SJCRH30 (cell line): ENCODE results near the gene GSAP. TPM values are rescaled to one million over a fixed set of nuclear protein-coding genes. Genes with fewer than 3 reads are reported as not detected.

Experiments
- DNase-seq, 2 experiments: peaks; one replicate each; pipeline ENCODE4 v3.0.0-alpha.2; 2015 to 2020
- H3K27ac ChIP-seq: fragments of 250-450 bp; sonication (Bioruptor Pico); 2 replicates; pipeline ENCODE4 v1.5.1; 2020; ENCODE audit warnings: mild to moderate bottlenecking, moderate library complexity
- H3K27me3 ChIP-seq: fragments of 250-450 bp; sonication (Bioruptor Pico); 2 replicates; pipeline ENCODE4 v1.5.1; 2020; ENCODE audit warnings: mild to moderate bottlenecking, moderate library complexity
- H3K36me3 ChIP-seq: fragments of 250-450 bp; sonication (Bioruptor Pico); 2 replicates; pipeline ENCODE4 v1.5.1; 2020; ENCODE audit warnings: mild to moderate bottlenecking, moderate library complexity
- H3K4me1 ChIP-seq: fragments of 250-450 bp; sonication (Bioruptor Pico); 2 replicates; pipeline ENCODE4 v1.5.1; 2020; ENCODE audit warnings: mild to moderate bottlenecking, moderate library complexity
- H3K4me3 ChIP-seq: fragments of 250-450 bp; sonication (Bioruptor Pico); 2 replicates; pipeline ENCODE4 v1.5.1; 2020; ENCODE audit warnings: mild to moderate bottlenecking, moderate library complexity
- H3K9me3 ChIP-seq: fragments of 250-450 bp; sonication (Bioruptor Pico); replicated peaks from 2 replicates; pipeline ENCODE4 v1.5.1; 2020; ENCODE audit warnings: mild to moderate bottlenecking, moderate library complexity
- total RNA-seq: library from RNA; depleted of rRNA; stranded (reverse); fragments of >200 nt; shearing (Covaris generic); gene quantifications from 2 replicates; pipeline ENCODE4 v1.2.3, GENCODE V29; 2014

Gene GSAP
- total RNA-seq, 1 experiment from 2014 or later: not detected

- Histone ChIP-seq H3K36me3 (no peaks in the 10 kb centered on the region), H3K27ac (no peak overlapping the region), H3K27me3 (no peaks in the 10 kb centered on the region), H3K4me3 (no peak overlapping the region), H3K4me1 (no peaks in the 10 kb centered on the region; the same call in 1 of the 2 replicates), H3K9me3 (no peaks in the 10 kb centered on the region)
- DNase-seq: no peak
These were observed 7.0 kb downstream of the GSAP start for GRCh38 chr7:77409005-77409738.

- no peaks in the 10 kb centered on the region for H3K9me3 ChIP-seq
- no peak for DNase-seq
- no peaks in the 10 kb centered on the region; the same call in 1 of the 2 replicates for H3K4me1 ChIP-seq
- H3K4me3 ChIP-seq: no peak overlapping the region
- H3K27ac ChIP-seq: no peak overlapping the region
- no peaks in the 10 kb centered on the region for H3K27me3 ChIP-seq
- no peaks in the 10 kb centered on the region for H3K36me3 ChIP-seq
These were observed 8.2 kb downstream of the GSAP start for GRCh38 chr7:77407906-77408305.

- Histone ChIP-seq H3K4me3 (no peak overlapping the region), H3K27ac (no peak overlapping the region), H3K9me3 (no peaks in the 10 kb centered on the region), H3K36me3 (no peaks in the 10 kb centered on the region), H3K4me1 (no peaks in the 10 kb centered on the region; the same call in 1 of the 2 replicates), H3K27me3 (no peaks in the 10 kb centered on the region)
- no peak for DNase-seq
These were observed 9.7 kb downstream of the GSAP start for GRCh38 chr7:77406421-77406820.

- DNase-seq: no peak
- H3K27ac ChIP-seq: no peak overlapping the region
- H3K36me3 ChIP-seq: no peaks in the 10 kb centered on the region
- no peaks in the 10 kb centered on the region; the same call in 1 of the 2 replicates for H3K4me1 ChIP-seq
- H3K4me3 ChIP-seq: no peak overlapping the region
- no peaks in the 10 kb centered on the region for H3K27me3 ChIP-seq
- H3K9me3 ChIP-seq: no peaks in the 10 kb centered on the region
These were observed 11.5 kb downstream of the GSAP start for GRCh38 chr7:77404641-77405040.

GRCh38 chr7:77403957-77404356 is 12.2 kb downstream of the GSAP start:
- Histone ChIP-seq H3K4me1 (no peaks in the 10 kb centered on the region), H3K27me3 (no peaks in the 10 kb centered on the region), H3K36me3 (no peaks in the 10 kb centered on the region), H3K9me3 (no peaks in the 10 kb centered on the region), H3K27ac (no peak overlapping the region), H3K4me3 (no peak overlapping the region)
- no peak for DNase-seq

GRCh38 chr7:77402818-77403217 is 13.3 kb downstream of the GSAP start:
- no peak for DNase-seq
- Histone ChIP-seq H3K27me3 (no peaks in the 10 kb centered on the region), H3K9me3 (no peaks in the 10 kb centered on the region), H3K27ac (no peak overlapping the region), H3K4me3 (no peak overlapping the region), H3K36me3 (no peaks in the 10 kb centered on the region), H3K4me1 (no peaks in the 10 kb centered on the region)

GRCh38 chr7:77401002-77401401 is 15.1 kb downstream of the GSAP start:
- Histone ChIP-seq H3K27ac (no peak overlapping the region), H3K9me3 (no peaks in the 10 kb centered on the region), H3K36me3 (no peaks in the 10 kb centered on the region), H3K4me3 (no peak overlapping the region), H3K4me1 (no peaks in the 10 kb centered on the region), H3K27me3 (no peaks in the 10 kb centered on the region)
- no peak for DNase-seq

- Histone ChIP-seq H3K4me1 (no peaks in the 10 kb centered on the region), H3K27ac (no peak overlapping the region), H3K36me3 (no peaks in the 10 kb centered on the region), H3K9me3 (no peaks in the 10 kb centered on the region), H3K27me3 (no peaks in the 10 kb centered on the region), H3K4me3 (no peak overlapping the region)
- no peak for DNase-seq
These were observed 16.3 kb downstream of the GSAP start for GRCh38 chr7:77399816-77400215.

GRCh38 chr7:77396894-77397547 is 19.1 kb downstream of the GSAP start:
- no peak overlapping the region for H3K27ac ChIP-seq
- no peaks in the 10 kb centered on the region for H3K27me3 ChIP-seq
- H3K4me1 ChIP-seq: no peaks in the 10 kb centered on the region
- H3K4me3 ChIP-seq: no peak overlapping the region
- H3K36me3 ChIP-seq: no peaks in the 10 kb centered on the region
- no peaks in the 10 kb centered on the region for H3K9me3 ChIP-seq
- DNase-seq: no peak

- no peak for DNase-seq
These were observed 20.5 kb downstream of the GSAP start for GRCh38 chr7:77395626-77396025.

GRCh38 chr7:77393954-77394353 is 22.2 kb downstream of the GSAP start:
- no peaks in the 10 kb centered on the region for H3K27me3 ChIP-seq
- H3K4me1 ChIP-seq: no peaks in the 10 kb centered on the region
- DNase-seq: no peak
- H3K9me3 ChIP-seq: peaks cover 3% of the 10 kb centered on the region; the same call in 1 of the 2 replicates
- H3K36me3 ChIP-seq: no peaks in the 10 kb centered on the region
- H3K27ac ChIP-seq: no peak overlapping the region
- no peak overlapping the region for H3K4me3 ChIP-seq

More at GRCh38 chr7:77395626-77396025, 20.5 kb downstream of the GSAP start:
- Histone ChIP-seq H3K27ac (no peak overlapping the region), H3K4me3 (no peak overlapping the region), H3K4me1 (no peaks in the 10 kb centered on the region), H3K9me3 (no peaks in the 10 kb centered on the region), H3K36me3 (no peaks in the 10 kb centered on the region), H3K27me3 (no peaks in the 10 kb centered on the region)

- peaks cover 3% of the 10 kb centered on the region; the same call in 1 of the 2 replicates for H3K9me3 ChIP-seq
- H3K36me3 ChIP-seq: no peaks in the 10 kb centered on the region
- H3K4me1 ChIP-seq: 0 out of 2 replicates have a peak, but pooled peaks cover 2% of the 10 kb centered on the region
- no peak for DNase-seq
- no peak overlapping the region for H3K27ac ChIP-seq
- H3K27me3 ChIP-seq: no peaks in the 10 kb centered on the region
- no peak overlapping the region for H3K4me3 ChIP-seq
These were observed 22.9 kb downstream of the GSAP start for GRCh38 chr7:77393261-77393660.

GRCh38 chr7:77391230-77391629 is 24.9 kb downstream of the GSAP start:
- Histone ChIP-seq H3K9me3 (peaks cover 3% of the 10 kb centered on the region; the same call in 1 of the 2 replicates), H3K4me1 (0 out of 2 replicates have a peak, but pooled peaks cover 2% of the 10 kb centered on the region), H3K36me3 (no peaks in the 10 kb centered on the region), H3K4me3 (no peak overlapping the region), H3K27me3 (no peaks in the 10 kb centered on the region), H3K27ac (no peak overlapping the region)
- DNase-seq: no peak

- Histone ChIP-seq H3K4me1 (0 out of 2 replicates have a peak, but pooled peaks cover 2% of the 10 kb centered on the region), H3K4me3 (no peak overlapping the region), H3K27ac (no peak overlapping the region), H3K9me3 (peaks cover 3% of the 10 kb centered on the region; the same call in 1 of the 2 replicates), H3K27me3 (no peaks in the 10 kb centered on the region), H3K36me3 (no peaks in the 10 kb centered on the region)
- DNase-seq: no peak
These were observed 28.0 kb downstream of the GSAP start for GRCh38 chr7:77388055-77388641.

- 0 out of 2 replicates have a peak, but pooled peaks cover 2% of the 10 kb centered on the region for H3K4me1 ChIP-seq
These were observed 29.9 kb downstream of the GSAP start for GRCh38 chr7:77386165-77386822.

More at GRCh38 chr7:77386165-77386822, 29.9 kb downstream of the GSAP start:
- no peak overlapping the region for H3K4me3 ChIP-seq
- DNase-seq: no peak
- H3K27ac ChIP-seq: no peak overlapping the region
- peaks cover 3% of the 10 kb centered on the region; the same call in 1 of the 2 replicates for H3K9me3 ChIP-seq
- H3K27me3 ChIP-seq: no peaks in the 10 kb centered on the region
- no peaks in the 10 kb centered on the region for H3K36me3 ChIP-seq
